GM18867 (cell line): ENCODE results near the gene NUDCD3.

Experiments
- ATAC-seq: cut with Tn5 transposase; IDR thresholded peaks from one replicate; pipeline ENCODE4 v1.9.1; 2021; ENCODE audit warnings: mild to moderate bottlenecking, moderate library complexity; ENCODE audit not compliant: unreplicated experiment

Gene NUDCD3

GRCh38 chr7:44385434-44386138, 104.9 kb downstream of the NUDCD3 start:
- ATAC-seq, result no peak

- no peak for ATAC-seq
These were observed 105.6 kb downstream of the NUDCD3 start for GRCh38 chr7:44384586-44385433.

- ATAC-seq, result no peak
These were observed 106.9 kb downstream of the NUDCD3 start for GRCh38 chr7:44383566-44383965.

- no peak for ATAC-seq
These were observed 107.8 kb downstream of the NUDCD3 start for GRCh38 chr7:44382459-44383265.

GRCh38 chr7:44381494-44382220, 108.8 kb downstream of the NUDCD3 start:
- no peak for ATAC-seq

GRCh38 chr7:44380831-44381493, 109.5 kb downstream of the NUDCD3 start:
- no peak for ATAC-seq

- no peak for ATAC-seq
These were observed 110.1 kb downstream of the NUDCD3 start for GRCh38 chr7:44380189-44380830.

- ATAC-seq, result no peak
These were observed 110.9 kb downstream of the NUDCD3 start for GRCh38 chr7:44379366-44380188.

- ATAC-seq, result no peak
These were observed 111.7 kb downstream of the NUDCD3 start for GRCh38 chr7:44378744-44379143.

GRCh38 chr7:44377681-44378421, 112.6 kb downstream of the NUDCD3 start:
- ATAC-seq, result peak; percentile 74

GRCh38 chr7:44377134-44377463, 113.4 kb downstream of the NUDCD3 start:
- ATAC-seq, result no peak

- ATAC-seq, result no peak
These were observed 113.9 kb downstream of the NUDCD3 start for GRCh38 chr7:44376429-44377133.

- no peak for ATAC-seq
These were observed 114.5 kb downstream of the NUDCD3 start for GRCh38 chr7:44375926-44376342.

- no peak for ATAC-seq
These were observed 115.2 kb downstream of the NUDCD3 start for GRCh38 chr7:44375236-44375699.

GRCh38 chr7:44374007-44374763, 116.3 kb downstream of the NUDCD3 start:
- no peak for ATAC-seq

- no peak for ATAC-seq
These were observed 117.1 kb downstream of the NUDCD3 start for GRCh38 chr7:44373418-44373740.
